HG03354 (cell line): Measurements from ENCODE around the gene NKX2-8.

Source experiments
- ATAC-seq: cut with Tn5 transposase; IDR thresholded peaks from one replicate; pipeline ENCODE4 v1.9.1; 2021; ENCODE audit warnings: mild to moderate bottlenecking; ENCODE audit not compliant: unreplicated experiment, poor library complexity, severe bottlenecking

Gene NKX2-8

GRCh38 chr14:36582011-36582873 is at the start of gene NKX2-8:
Gene NKX2-8, minus strand, starts transcription at chr14:36582614. Its CDS starts 225 bp downstream, at chr14:36582389.
- no peak for ATAC-seq

GRCh38 chr14:36627981-36628380 is 45.6 kb upstream of the NKX2-8 start:
- no peak for ATAC-seq

GRCh38 chr14:36626151-36626550 is 43.7 kb upstream of the NKX2-8 start:
- no peak for ATAC-seq

GRCh38 chr14:36625436-36625835 is 43.0 kb upstream of the NKX2-8 start:
- no peak for ATAC-seq

GRCh38 chr14:36625014-36625413 is 42.6 kb upstream of the NKX2-8 start:
- ATAC-seq = no peak

- no peak for ATAC-seq
Observed at GRCh38 chr14:36619853-36620252, 37.4 kb upstream of the NKX2-8 start.

GRCh38 chr14:36619131-36619530 is 36.7 kb upstream of the NKX2-8 start:
- no peak for ATAC-seq

GRCh38 chr14:36618641-36619040 is 36.2 kb upstream of the NKX2-8 start:
- ATAC-seq = no peak

GRCh38 chr14:36617824-36618223 is 35.4 kb upstream of the NKX2-8 start:
- ATAC-seq = no peak

- no peak for ATAC-seq
Observed at GRCh38 chr14:36605506-36605857, 23.1 kb upstream of the NKX2-8 start.

GRCh38 chr14:36604757-36605505 is 22.5 kb upstream of the NKX2-8 start:
- peak; percentile 91 for ATAC-seq

- ATAC-seq = no peak
Observed at GRCh38 chr14:36600431-36600830, 18.0 kb upstream of the NKX2-8 start.

- ATAC-seq = no peak
Observed at GRCh38 chr14:36591482-36591881, 9.1 kb upstream of the NKX2-8 start.

GRCh38 chr14:36588788-36589187 is 6.4 kb upstream of the NKX2-8 start:
- no peak for ATAC-seq

GRCh38 chr14:36588119-36588518 is 5.7 kb upstream of the NKX2-8 start:
- ATAC-seq = no peak

GRCh38 chr14:36585100-36585499 is 2.7 kb upstream of the NKX2-8 start:
- ATAC-seq = no peak

GRCh38 chr14:36583893-36584811 is 1.7 kb upstream of the NKX2-8 start:
- ATAC-seq = no peak

GRCh38 chr14:36583242-36583892 is 953 bp upstream of the NKX2-8 start:
- no peak for ATAC-seq

- no peak for ATAC-seq
Observed at GRCh38 chr14:36582874-36583241, 444 bp upstream of the NKX2-8 start.
